Osteoblast (primary cell): ENCODE results near the gene PARD3B. TPM values are rescaled to one million over a fixed set of nuclear protein-coding genes. Genes with fewer than 3 reads are reported as not detected.

Experiments used
- DNase-seq: peaks from one replicate; pipeline ENCODE4 v3.0.0; 2011; ENCODE audit warnings: low spot score, mixed read lengths; ENCODE audit not compliant: insufficient read length; ENCODE audit errors: missing footprints
- H2AFZ ChIP-seq: 2 replicates; pipeline ENCODE4 v1.6.0; 2011; ENCODE audit warnings: mild to moderate bottlenecking, low read length
- H3K27ac ChIP-seq: 2 replicates; pipeline ENCODE4 v1.5.1; 2011; ENCODE audit warnings: mild to moderate bottlenecking, low read depth, low read length, moderate library complexity
- H3K27me3 ChIP-seq: 2 replicates; pipeline ENCODE4 v1.6.0; 2012; ENCODE audit warnings: mild to moderate bottlenecking, control low read depth, inconsistent platforms, low read length, moderate library complexity; ENCODE audit not compliant: insufficient read depth
- H3K36me3 ChIP-seq: 2 replicates; pipeline ENCODE4 v1.5.1; 2011; ENCODE audit warnings: mild to moderate bottlenecking, low read length, control low read depth, moderate library complexity; ENCODE audit not compliant: insufficient read depth
- H3K4me1 ChIP-seq: 2 replicates; pipeline ENCODE4 v1.5.1; 2011; ENCODE audit warnings: mild to moderate bottlenecking, low read length, control low read depth, moderate library complexity; ENCODE audit not compliant: insufficient read depth
- H3K4me2 ChIP-seq: 2 replicates; pipeline ENCODE4 v1.6.0; 2011; ENCODE audit warnings: mild to moderate bottlenecking, low read length; ENCODE audit not compliant: insufficient read depth
- H3K4me3 ChIP-seq: fragments of 200-600 bp; sonication (generic); 3 replicates; pipeline ENCODE4 v1.5.1; 2012; ENCODE audit warnings: mild to moderate bottlenecking, low read length, inconsistent platforms; ENCODE audit not compliant: insufficient read depth
- H3K79me2 ChIP-seq: 2 replicates; pipeline ENCODE4 v1.6.0; 2012; ENCODE audit warnings: mild to moderate bottlenecking, low read length, control low read depth, inconsistent platforms; ENCODE audit not compliant: insufficient read depth
- H3K9me3 ChIP-seq: 2 replicates; pipeline ENCODE4 v1.5.1; 2011; ENCODE audit warnings: low read depth, low read length, control low read depth
- H4K20me1 ChIP-seq: 2 replicates; pipeline ENCODE4 v1.6.0; 2012; ENCODE audit warnings: mild to moderate bottlenecking, low read length, control low read depth; ENCODE audit not compliant: insufficient read depth
- CTCF ChIP-seq: IDR thresholded peaks from 2 replicates; pipeline ENCODE4 v1.5.1; 2011; ENCODE audit warnings: mild to moderate bottlenecking, low read depth, low read length, moderate library complexity; ENCODE audit errors: extremely low read depth
- total RNA-seq: library from RNA; depleted of rRNA; stranded (reverse); fragments of >200 nt; gene quantifications from 2 replicates; pipeline ENCODE4 v1.2.3, GENCODE V29; 2012

The PARD3B gene
- total RNA-seq, 1 donor: 22.4 TPM

- Histone ChIP-seq H3K27me3 (no peaks in the 10 kb centered on the region), H3K36me3 (no peaks in the 10 kb centered on the region), H2AFZ (no peak overlapping the region), H3K9me3 (no peaks in the 10 kb centered on the region), H3K27ac (no peak overlapping the region), H3K4me1 (no peaks in the 10 kb centered on the region), H4K20me1 (no peaks in the 10 kb centered on the region), H3K79me2 (no peaks in the 10 kb centered on the region), H3K4me3 (no peak overlapping the region), H3K4me2 (no peak overlapping the region)
- TF ChIP-seq CTCF: no peak
- no peak for DNase-seq
Measured at GRCh38 chr2:204966245-204966644, 421.0 kb downstream of the PARD3B start.

GRCh38 chr2:204967199-204967960 is 422.1 kb downstream of the PARD3B start:
- Histone ChIP-seq H3K27me3 (no peaks in the 10 kb centered on the region), H2AFZ (no peak overlapping the region), H3K9me3 (no peaks in the 10 kb centered on the region), H4K20me1 (no peaks in the 10 kb centered on the region), H3K36me3 (no peaks in the 10 kb centered on the region), H3K27ac (no peak overlapping the region), H3K4me2 (no peak overlapping the region), H3K4me1 (no peaks in the 10 kb centered on the region), H3K79me2 (no peaks in the 10 kb centered on the region), H3K4me3 (no peak overlapping the region)
- DNase-seq: no peak
- TF ChIP-seq CTCF: no peak

GRCh38 chr2:204971206-204971907 is 426.1 kb downstream of the PARD3B start:
- H4K20me1 ChIP-seq: no peaks in the 10 kb centered on the region
- no peaks in the 10 kb centered on the region for H3K9me3 ChIP-seq
- no peak for TF ChIP-seq CTCF
- no peak overlapping the region for H3K4me3 ChIP-seq
- no peaks in the 10 kb centered on the region for H3K36me3 ChIP-seq
- H3K27ac ChIP-seq: no peak overlapping the region
- H2AFZ ChIP-seq: no peak overlapping the region
- H3K4me1 ChIP-seq: no peaks in the 10 kb centered on the region
- H3K4me2 ChIP-seq: no peak overlapping the region
- DNase-seq: no peak
- H3K27me3 ChIP-seq: no peaks in the 10 kb centered on the region
- H3K79me2 ChIP-seq: no peaks in the 10 kb centered on the region

- no peak for TF ChIP-seq CTCF
- no peak overlapping the region for H3K4me2 ChIP-seq
- H3K9me3 ChIP-seq: no peaks in the 10 kb centered on the region
- H4K20me1 ChIP-seq: no peaks in the 10 kb centered on the region
- H3K27ac ChIP-seq: no peak overlapping the region
- H2AFZ ChIP-seq: no peak overlapping the region
- DNase-seq: no peak
- H3K4me3 ChIP-seq: no peak overlapping the region
- no peaks in the 10 kb centered on the region for H3K4me1 ChIP-seq
- H3K79me2 ChIP-seq: no peaks in the 10 kb centered on the region
- no peaks in the 10 kb centered on the region for H3K36me3 ChIP-seq
- no peaks in the 10 kb centered on the region for H3K27me3 ChIP-seq
Measured at GRCh38 chr2:204972161-204972560, 426.9 kb downstream of the PARD3B start.
